Embryonic facial prominence (tissue), 1 donor: Measurements from ENCODE around the gene RIC3.

Source experiments
- DNase-seq: peaks from one replicate; pipeline ENCODE4 v3.0.0-alpha.2; 2016; ENCODE audit errors: extremely low spot score

RIC3 gene

GRCh38 chr11:8087185-8087584 is 81.6 kb downstream of the RIC3 start:
- DNase-seq: no peak

- DNase-seq: no peak
These were observed 82.3 kb downstream of the RIC3 start for GRCh38 chr11:8086571-8086970.

- no peak for DNase-seq
These were observed 82.8 kb downstream of the RIC3 start for GRCh38 chr11:8086001-8086479.

DNA sequence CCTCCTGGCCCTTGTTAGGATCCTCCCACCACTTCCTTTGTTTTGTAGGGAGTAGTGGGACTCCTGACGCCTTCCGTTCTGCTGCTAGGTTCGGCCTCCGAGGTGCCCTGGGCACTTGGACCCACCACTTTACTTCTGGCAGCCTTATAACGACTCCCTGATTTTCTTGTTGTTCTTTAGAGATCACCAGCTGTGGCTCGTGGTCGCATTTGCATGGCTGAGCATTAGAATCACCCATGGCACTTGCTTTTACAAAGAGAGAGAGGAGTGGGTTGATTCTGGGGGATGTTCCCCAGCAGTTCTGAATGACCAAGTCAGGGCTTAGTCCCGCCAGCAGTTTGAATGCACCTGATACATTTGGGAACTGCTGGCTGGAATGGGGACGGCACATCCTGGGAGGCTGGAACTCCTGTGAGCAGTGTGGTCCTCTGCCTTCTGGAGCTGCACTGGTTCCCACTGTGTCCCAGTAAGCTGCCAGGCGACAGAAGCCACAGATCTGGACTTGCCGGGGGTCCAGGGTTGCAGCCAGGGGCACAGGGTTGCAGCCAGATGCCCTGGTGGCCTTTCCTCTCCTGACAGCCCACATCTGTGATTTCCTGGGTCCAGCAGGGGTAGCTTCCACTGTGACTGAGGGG is 83.7 kb downstream of the RIC3 start:
- DNase-seq: no peak

DNA sequence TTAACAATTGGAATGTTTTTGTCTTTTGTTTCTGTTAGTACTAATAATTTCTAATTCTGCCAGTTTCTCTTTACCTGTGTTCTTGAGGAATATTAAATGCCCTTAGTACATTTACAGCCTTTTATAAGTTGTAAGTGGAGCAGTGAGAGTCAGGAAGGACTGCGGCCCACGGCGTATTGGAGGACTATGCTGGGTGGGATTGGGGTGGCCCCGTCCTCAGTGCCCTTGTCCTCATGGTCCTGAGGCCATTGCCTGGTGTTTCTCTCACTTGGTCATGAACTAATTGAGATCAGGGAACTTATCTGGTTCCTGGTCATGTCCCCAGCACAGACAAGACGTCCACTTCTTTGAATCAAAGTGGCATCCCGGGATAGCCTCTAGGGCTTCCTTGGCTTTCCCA is 84.5 kb downstream of the RIC3 start:
- DNase-seq: no peak

DNA sequence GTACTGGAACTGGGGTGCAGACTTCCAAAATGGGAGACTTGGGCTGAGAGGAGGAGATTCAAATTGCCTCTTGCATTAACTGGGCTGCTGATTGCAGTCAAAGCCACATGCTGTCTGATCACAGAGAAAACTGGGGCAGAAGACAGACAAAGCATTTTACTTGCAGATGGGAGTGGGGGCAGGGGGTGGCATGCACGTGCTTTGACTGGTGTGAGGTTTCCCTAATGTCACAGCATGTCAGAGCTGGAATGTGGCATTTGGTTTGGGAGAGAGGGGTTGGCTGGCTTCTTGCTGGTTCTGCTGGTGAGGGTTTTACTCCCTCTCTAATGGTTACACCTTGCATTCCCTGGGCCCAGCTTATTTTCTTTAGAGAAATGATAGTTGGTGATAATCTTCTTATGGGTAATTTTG is 84.9 kb downstream of the RIC3 start:
- DNase-seq: no peak

DNA sequence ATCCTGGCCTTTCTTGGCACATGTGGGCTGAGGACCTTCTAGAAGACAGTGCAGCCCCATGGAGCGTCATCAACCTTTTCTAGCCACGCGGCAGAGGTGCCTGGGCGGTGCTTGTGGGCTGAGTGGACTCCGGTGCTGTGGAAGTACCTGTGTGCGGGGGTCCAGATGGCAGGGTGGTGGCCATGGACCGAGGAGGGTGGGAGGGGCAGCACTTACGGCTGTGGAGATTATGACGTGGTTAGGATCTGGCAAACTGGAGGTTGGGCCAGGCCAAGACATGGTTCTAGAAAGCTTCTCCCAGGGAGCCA is 85.8 kb downstream of the RIC3 start:
- no peak for DNase-seq

- DNase-seq: peak; percentile 41
These were observed 86.3 kb downstream of the RIC3 start for GRCh38 chr11:8082391-8083087.

GRCh38 chr11:8081591-8082250 is 87.1 kb downstream of the RIC3 start:
- no peak for DNase-seq

- DNase-seq: no peak
These were observed 87.9 kb downstream of the RIC3 start, which contains the start of gene TUB for GRCh38 chr11:8080674-8081590. TSS of gene TUB (plus strand) at chr11:8081211. CDS start at chr11:8081511, 300 bp downstream.

- DNase-seq: no peak
These were observed 88.7 kb downstream of the RIC3 start for GRCh38 chr11:8080069-8080670.

- DNase-seq: no peak
These were observed 89.6 kb downstream of the RIC3 start for GRCh38 chr11:8079111-8079675.

- DNase-seq: no peak
These were observed 93.6 kb downstream of the RIC3 start for GRCh38 chr11:8075119-8075726.

DNA sequence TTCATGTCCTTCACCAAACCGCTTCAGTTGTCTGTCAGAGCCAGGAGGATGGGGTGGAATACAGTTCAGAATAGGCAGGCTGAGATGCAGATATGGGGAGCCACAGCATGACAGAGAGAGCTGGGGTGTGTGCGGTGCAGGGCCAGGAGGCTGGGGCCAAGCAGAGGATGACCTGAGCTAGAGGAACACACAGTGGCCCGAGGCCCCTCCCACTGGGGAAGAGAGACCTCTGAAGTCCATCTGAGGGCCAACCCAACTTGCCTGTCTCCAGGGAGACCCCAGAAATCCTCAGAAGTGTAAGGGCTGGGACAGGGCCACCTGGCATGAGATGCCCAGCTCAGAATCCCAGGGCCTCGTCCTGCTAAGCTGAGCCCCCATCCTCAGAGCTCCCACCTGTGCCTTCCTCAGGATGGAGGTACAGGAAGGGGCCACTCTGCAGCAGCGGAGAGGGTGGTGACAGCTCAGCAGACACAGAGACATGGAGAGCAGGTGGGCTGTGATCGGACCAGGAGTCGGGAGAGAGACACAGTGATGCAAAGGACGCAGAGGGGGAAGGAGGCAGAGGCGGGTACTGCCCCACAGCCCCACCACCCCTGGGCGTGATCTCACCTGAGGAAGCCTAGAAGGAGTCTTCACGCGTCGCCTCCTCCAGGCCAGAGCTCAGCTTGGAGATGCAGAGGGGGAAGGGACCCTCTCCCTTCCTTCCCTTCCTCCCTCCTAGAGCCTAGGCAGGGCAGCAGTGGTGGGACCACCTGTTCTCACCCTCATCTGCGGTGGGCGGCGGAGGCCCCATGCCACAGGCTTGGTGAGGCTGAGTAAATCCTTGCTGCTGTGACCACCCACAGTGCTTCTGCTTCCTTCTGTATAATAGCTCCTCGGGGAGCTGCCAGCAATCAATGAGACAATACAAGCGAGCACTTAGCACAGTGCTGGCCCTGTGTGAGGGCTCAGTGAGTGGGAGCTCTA is 96.9 kb downstream of the RIC3 start:
- no peak for DNase-seq

- DNase-seq: no peak
These were observed 98.3 kb downstream of the RIC3 start for GRCh38 chr11:8070417-8071115.

DNA sequence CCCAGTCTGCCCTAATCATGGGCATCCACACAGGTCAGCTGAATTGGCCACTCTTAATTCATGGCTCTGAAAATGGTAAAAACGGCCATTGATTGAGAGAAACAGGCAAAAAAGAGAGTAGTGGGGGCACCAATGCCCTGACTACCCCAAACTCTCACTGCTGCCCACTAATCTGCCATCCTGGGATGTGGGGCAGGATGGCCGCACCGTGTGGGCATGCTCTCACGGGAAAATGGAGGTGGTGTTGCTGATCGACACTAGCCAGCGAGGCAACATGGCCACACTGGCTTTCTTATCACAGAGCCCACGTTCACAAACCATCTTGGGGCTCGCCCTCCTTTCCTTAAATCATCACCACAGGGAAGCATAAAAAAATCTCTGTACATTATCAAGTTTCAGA is 99.1 kb downstream of the RIC3 start:
- DNase-seq: no peak

GRCh38 chr11:8068605-8069221 is 100.1 kb downstream of the RIC3 start:
- no peak for DNase-seq

- DNase-seq: no peak
These were observed 100.8 kb downstream of the RIC3 start for GRCh38 chr11:8067929-8068575.
